Smooth muscle cell (in vitro differentiated cells): ENCODE data around the gene ICAM2. TPM values are rescaled to one million over a fixed set of nuclear protein-coding genes. Genes with fewer than 3 reads are reported as not detected.

Experiments
- DNase-seq: peaks from one replicate; lab custom pipeline; 2025; ENCODE audit not compliant: unreplicated experiment; lab: John Stamatoyannopoulos, UW
- H2AFZ ChIP-seq: fragments of 200-600 bp; sonication (generic); 2 replicates; pipeline ENCODE4 v1.6.0; 2016; ENCODE audit warnings: antibody characterized with exemption, low read depth, mild to moderate bottlenecking
- H3F3A ChIP-seq: fragments of 200-600 bp; sonication (generic); 2 replicates; pipeline ENCODE4 v1.6.0; 2017; ENCODE audit warnings: antibody characterized with exemption, low read depth
- H3K27ac ChIP-seq: fragments of 200-600 bp; sonication (generic); 2 replicates; pipeline ENCODE4 v1.5.1; 2016; ENCODE audit warnings: low read depth, mild to moderate bottlenecking
- H3K27me3 ChIP-seq: fragments of 200-600 bp; sonication (generic); 2 replicates; pipeline ENCODE4 v1.6.1; 2016; ENCODE audit warnings: low read depth, mild to moderate bottlenecking
- H3K36me3 ChIP-seq: fragments of 200-600 bp; sonication (generic); 2 replicates; pipeline ENCODE4 v1.5.1; 2016; ENCODE audit warnings: low read depth
- H3K4me1 ChIP-seq: fragments of 200-600 bp; sonication (generic); 2 replicates; pipeline ENCODE4 v1.5.1; 2016; ENCODE audit warnings: low read depth
- H3K4me2 ChIP-seq: fragments of 200-600 bp; sonication (generic); 2 replicates; pipeline ENCODE4 v1.6.0; 2016; ENCODE audit warnings: mild to moderate bottlenecking
- H3K4me3 ChIP-seq: fragments of 200-600 bp; sonication (generic); 2 replicates; pipeline ENCODE4 v1.5.1; 2016; ENCODE audit warnings: mild to moderate bottlenecking
- H3K79me2 ChIP-seq: fragments of 200-600 bp; sonication (generic); 2 replicates; pipeline ENCODE4 v1.6.0; 2016; ENCODE audit warnings: low read depth, mild to moderate bottlenecking
- H3K9ac ChIP-seq: fragments of 200-600 bp; sonication (generic); 2 replicates; pipeline ENCODE4 v1.6.0; 2016; ENCODE audit warnings: low read depth
- H3K9me3 ChIP-seq: fragments of 200-600 bp; sonication (generic); replicated peaks from 2 replicates; pipeline ENCODE4 v1.5.1; 2016; ENCODE audit warnings: low read depth
- H4K20me1 ChIP-seq: fragments of 200-600 bp; sonication (generic); 2 replicates; pipeline ENCODE4 v1.6.0; 2016; ENCODE audit warnings: low read depth
- CTCF ChIP-seq: fragments of 200-600 bp; sonication (generic); IDR thresholded peaks from 2 replicates; pipeline ENCODE4 v1.5.1; 2017; ENCODE audit warnings: borderline replicate concordance, mild to moderate bottlenecking, antibody characterized with exemption; ENCODE audit not compliant: insufficient read depth, poor library complexity, severe bottlenecking
- WGBS: methylation state at CpG from one replicate; pipeline ENCODE4 v1.1.7; 2016; ENCODE audit warnings: low lambda C conversion rate; 5-methylcytosine and 5-hydroxymethylcytosine counted together
- polyA plus RNA-seq: library from polyadenylated mRNA; unstranded; fragments of >200 nt; fragmentation: Nextera tagmentation; extraction: Ambion mirVana; gene quantifications from 2 replicates; pipeline ENCODE4 v1.2.1, GENCODE V29; 2016
- total RNA-seq: library from RNA; depleted of rRNA; stranded (reverse); fragments of >200 nt; gene quantifications from 2 replicates; pipeline ENCODE4 v1.2.3, GENCODE V29; 2014

Gene ICAM2
- total and polyA plus RNA-seq, 2 experiments from 2014 or later: 1.0 TPM; not detected in 1

DNA sequence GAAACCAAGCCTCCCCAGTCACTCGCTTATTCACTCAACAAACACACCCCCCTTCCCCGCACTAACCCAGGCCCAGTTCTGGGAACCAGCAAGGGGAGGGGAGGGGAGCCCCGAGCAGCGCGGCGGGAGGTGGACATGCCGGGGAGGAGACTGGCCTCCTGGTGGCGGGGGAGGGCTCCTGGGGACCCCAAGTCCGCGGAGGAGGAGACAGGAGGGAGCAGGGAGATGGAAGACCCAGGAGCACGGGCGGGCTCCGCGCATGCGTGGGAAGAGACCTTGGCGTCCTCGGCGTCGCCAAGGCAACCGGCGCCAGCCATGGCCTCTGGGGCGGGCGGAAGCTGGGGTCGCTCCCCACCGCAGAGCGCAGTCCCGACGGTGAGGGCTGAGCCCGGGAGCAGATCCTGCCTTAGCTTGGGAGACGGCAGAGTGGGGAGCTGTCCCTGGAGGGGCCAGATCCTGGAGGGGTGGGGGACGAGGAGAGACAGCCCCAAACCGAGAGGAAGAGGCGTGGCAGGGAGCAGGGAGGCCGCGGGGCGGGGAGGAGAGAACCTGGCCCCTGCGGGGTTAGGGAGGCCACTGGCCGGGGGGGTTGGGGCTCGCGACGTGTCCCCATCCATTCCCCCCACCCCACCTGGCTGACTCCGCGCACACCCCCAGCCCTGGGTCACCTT is 22.2 kb downstream of the ICAM2 start, which contains the start of gene PRR29:
Gene PRR29 (plus strand): TSS at position 302 of the 671 bp plus-strand sequence. CDS start 14 bp downstream, at position 316.
- Histone ChIP-seq H3K79me2 (no peaks in the 10 kb centered on the region), H3K9me3 (no peaks in the 10 kb centered on the region), H3K27me3 (peaks cover 28% of the 10 kb centered on the region), H3K4me1 (no peaks in the 10 kb centered on the region), H3K9ac (peak within 1 kb of the TSS; percentile 54), H3K36me3 (no peaks in the 10 kb centered on the region), H3K4me3 (peak within 1 kb of the TSS; percentile 96), H3K4me2 (peak within 1 kb of the TSS; percentile 99), H3K27ac (no peak within 1 kb of the TSS), H3F3A (no peaks in the 10 kb centered on the region), H4K20me1 (no peaks in the 10 kb centered on the region), H2AFZ (peak within 1 kb of the TSS; percentile 58)
- peak; percentile 43 for DNase-seq
- 0% methylated on average over 15 of the region's 43 CpGs for WGBS
- TF ChIP-seq CTCF: no peak

GRCh38 chr17:63997341-63998048 is 22.9 kb downstream of the ICAM2 start:
- peak overlapping the region; percentile 58 for H2AFZ ChIP-seq

GRCh38 chr17:63996430-63997182 is 23.8 kb downstream of the ICAM2 start:
- Histone ChIP-seq H3K9me3 (no peaks in the 10 kb centered on the region), H3F3A (no peaks in the 10 kb centered on the region), H3K4me3 (no peak overlapping the region), H3K36me3 (no peaks in the 10 kb centered on the region), H3K79me2 (no peaks in the 10 kb centered on the region), H3K4me2 (no peak overlapping the region), H3K27ac (no peak overlapping the region), H2AFZ (no peak overlapping the region), H3K27me3 (peaks cover 39% of the 10 kb centered on the region), H3K9ac (no peak overlapping the region), H4K20me1 (no peaks in the 10 kb centered on the region), H3K4me1 (no peaks in the 10 kb centered on the region)
- 93% methylated on average over 11 of the region's 11 CpGs for WGBS
- no peak for DNase-seq
- no peak for TF ChIP-seq CTCF

More at GRCh38 chr17:63997341-63998048, 22.9 kb downstream of the ICAM2 start:
- no peaks in the 10 kb centered on the region for H3K9me3 ChIP-seq
- H3K9ac ChIP-seq: no peak overlapping the region
- H3K36me3 ChIP-seq: no peaks in the 10 kb centered on the region
- DNase-seq: no peak
- H3K4me3 ChIP-seq: peak overlapping the region; percentile 96
- no peak for TF ChIP-seq CTCF
- H3K27ac ChIP-seq: no peak overlapping the region
- peaks cover 31% of the 10 kb centered on the region for H3K27me3 ChIP-seq
- no peaks in the 10 kb centered on the region for H3F3A ChIP-seq
- 12% methylated on average over 19 of the region's 19 CpGs for WGBS
- H3K4me1 ChIP-seq: no peaks in the 10 kb centered on the region
- H4K20me1 ChIP-seq: no peaks in the 10 kb centered on the region
- peak overlapping the region; percentile 99 for H3K4me2 ChIP-seq
- H3K79me2 ChIP-seq: no peaks in the 10 kb centered on the region
